ENCODE measurements around the gene NLRP6.
"Not testable (repeated sequence)": the region's sequence is repeated elsewhere in the genome, so short reads cannot be mapped to it uniquely, and the experiment has no call there.

NLRP6 gene

DNA sequence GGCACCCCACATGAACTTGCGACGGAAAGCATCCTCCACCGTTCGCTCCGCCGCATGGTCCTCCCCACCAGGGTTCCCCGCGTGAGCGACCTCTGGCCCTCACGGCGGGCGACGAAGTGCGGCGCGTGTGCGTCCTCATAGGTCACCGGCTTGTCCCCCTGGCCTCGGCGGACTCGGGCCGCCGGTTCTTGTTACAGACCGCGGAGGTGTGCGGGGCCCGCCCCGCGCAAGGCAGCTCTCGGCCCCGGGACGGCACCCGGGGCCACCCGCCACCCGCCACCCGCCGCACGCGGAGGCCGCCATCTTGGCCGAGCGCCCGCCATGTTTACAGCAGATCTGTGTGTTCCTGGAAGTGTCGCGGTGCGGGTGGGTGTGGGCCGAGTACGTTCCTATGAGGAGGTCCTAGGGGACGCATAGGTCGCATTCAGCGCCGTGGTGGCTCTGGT is 25.9 kb downstream of the NLRP6 start:
- in situ Hi-C loops (cut with MboI; ENCODE audit: low pct_unique_long_range_greater_than_20kb, low sequenced_read_pairs) = no loop called here
- DNase-seq = no peak

DNA sequence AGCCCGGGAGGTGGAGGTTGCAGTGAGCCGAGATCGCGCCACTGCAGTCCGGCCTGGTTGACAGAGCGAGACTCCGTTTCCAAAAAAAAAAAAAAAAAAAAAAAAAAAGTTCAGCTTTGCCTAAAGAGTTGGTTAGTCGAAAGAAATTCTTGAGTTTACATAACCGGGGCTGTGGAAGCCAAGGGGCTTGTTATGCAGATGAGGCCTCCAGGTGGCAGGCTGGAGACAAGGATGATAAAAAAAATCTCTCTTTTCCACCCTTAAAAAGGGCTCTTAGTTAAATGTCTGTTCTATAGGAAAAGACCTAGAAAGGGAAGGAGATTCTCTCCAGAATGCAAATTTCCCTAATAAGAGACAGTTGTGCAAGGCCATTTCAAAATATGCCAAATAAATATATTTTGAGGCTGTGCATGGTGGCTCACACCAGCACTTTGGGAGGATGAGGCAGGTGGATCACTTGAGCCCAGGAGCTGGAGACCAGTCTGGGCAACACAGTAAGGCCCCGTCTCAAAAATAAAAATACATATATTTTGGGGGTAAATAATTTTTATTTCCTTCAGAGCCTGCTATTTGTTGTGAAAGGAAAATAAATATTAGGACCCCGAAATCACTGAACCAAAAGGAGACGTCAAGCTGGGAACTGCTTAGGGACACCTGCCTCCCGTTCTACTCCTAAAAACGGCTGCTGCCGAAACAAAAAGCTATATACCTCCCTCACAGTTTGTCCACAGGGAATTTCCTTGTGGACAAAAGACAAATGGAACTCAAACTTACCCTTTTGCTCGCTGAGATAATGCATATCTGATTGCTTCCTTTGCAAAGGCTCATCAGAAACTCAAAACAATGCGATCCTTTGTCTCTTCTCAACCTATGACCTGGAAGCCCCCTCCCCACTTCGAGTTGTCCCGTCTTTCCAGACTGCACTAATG is 27.0 kb downstream of the NLRP6 start:
- in situ Hi-C loops (cut with MboI; ENCODE audit: low pct_unique_long_range_greater_than_20kb, low sequenced_read_pairs) = no loop called here
- peak; percentile 81 for DNase-seq

DNA sequence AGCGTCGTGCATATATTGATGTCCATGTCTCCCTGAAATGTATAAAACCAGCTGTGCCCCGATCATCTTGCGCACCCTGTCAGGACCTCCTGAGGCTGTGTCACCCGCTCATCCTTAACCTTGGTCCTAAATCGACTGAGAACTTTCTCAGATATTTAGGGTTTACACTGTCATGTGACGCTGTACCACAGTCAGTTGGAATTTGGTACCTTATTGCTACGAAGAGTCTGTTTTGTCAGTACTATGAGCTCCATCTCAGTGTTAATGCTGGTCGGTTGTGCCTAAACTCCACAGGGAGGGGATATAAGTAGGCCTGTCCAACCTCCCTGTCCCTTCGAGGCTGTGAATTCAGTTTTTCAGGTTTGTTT is 27.6 kb downstream of the NLRP6 start:
- in situ Hi-C loops (cut with MboI; ENCODE audit: low pct_unique_long_range_greater_than_20kb, low sequenced_read_pairs) = no loop called here
- no peak for DNase-seq

DNA sequence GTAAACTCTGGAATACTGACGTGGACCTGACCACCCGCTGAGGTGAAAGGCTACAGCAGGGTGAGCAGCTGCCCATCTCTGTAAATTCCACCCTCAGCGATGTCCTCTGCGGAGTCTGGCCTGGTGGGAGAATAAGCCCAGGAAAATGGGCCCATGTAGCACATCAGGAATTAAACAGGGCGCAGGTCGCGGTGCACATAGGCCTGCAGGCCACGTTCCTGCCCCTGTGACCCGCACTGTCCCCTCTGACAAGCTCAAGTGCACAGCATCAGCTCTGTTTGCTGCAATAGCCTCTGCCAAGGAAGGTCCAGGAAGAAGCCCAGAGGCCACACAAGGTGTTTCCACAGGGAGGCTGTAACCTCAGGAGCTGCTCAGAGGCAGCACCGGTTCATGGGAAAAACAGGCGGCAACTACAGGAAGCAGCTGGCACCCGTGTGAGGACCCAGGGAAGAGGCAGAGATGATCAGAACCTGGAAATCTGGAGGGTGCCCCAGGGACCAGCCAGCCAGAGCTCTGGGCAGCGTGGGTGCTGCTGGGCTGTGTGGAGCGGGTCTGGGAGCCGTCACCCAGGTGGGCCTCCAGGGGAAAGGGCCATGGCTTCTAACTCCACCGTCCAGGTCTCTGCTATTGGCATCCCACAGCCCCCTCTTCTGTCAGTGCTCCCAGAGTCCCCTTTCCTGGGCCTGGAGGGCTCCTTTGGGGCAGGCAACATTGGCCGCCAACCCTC is 28.6 kb downstream of the NLRP6 start:
- in situ Hi-C loops (cut with MboI; ENCODE audit: low pct_unique_long_range_greater_than_20kb, low sequenced_read_pairs) = no loop called here
- DNase-seq = no peak

DNA sequence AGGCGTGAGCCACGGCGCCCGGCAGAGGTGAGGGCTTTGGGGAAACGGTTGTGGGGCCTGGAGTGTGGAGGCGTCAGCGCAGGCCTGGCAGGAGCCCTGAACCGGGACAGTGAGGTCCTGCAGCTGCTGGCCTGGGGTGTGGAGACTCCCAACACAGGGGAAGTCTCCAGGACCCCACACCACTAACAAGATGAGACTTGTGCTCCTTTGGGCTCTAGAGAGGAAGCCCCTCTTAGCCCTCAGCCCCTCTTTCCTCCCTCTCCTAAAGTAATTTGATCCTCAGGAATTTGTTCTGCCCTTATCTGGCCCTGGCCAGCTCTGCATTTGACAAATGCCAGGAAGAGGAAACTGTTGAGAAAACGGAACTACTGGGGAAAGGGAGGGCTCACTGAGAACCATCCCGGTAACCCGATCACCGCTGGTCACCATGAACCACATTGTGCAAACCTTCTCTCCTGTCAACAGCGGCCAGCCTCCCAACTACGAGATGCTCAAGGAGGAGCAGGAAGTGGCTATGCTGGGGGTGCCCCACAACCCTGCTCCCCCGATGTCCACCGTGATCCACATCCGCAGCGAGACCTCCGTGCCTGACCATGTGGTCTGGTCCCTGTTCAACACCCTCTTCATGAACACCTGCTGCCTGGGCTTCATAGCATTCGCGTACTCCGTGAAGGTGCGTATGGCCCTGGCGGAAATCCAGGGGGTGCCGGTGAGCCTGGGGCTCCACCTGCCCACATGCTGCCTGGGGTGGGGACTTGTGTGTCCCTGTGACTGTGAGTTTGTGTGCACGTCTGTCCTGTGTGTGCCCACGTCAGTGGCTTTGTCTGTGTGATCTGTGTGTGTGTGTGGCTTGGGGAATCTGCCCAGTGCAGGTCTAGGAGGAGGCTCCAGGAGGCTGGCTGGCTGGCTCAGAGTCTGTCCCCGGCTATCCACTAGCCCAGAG is 29.8 kb downstream of the NLRP6 start, which contains the start of gene IFITM2:
IFITM2 (plus strand) TSS at position 51 of the 943 bp plus-strand sequence; CDS start at position 428, 377 bp downstream.
- DNase-seq = peak; percentile 97
- in situ Hi-C loops (cut with MboI; ENCODE audit: low pct_unique_long_range_greater_than_20kb, low sequenced_read_pairs) = not testable (repeated sequence)

DNA sequence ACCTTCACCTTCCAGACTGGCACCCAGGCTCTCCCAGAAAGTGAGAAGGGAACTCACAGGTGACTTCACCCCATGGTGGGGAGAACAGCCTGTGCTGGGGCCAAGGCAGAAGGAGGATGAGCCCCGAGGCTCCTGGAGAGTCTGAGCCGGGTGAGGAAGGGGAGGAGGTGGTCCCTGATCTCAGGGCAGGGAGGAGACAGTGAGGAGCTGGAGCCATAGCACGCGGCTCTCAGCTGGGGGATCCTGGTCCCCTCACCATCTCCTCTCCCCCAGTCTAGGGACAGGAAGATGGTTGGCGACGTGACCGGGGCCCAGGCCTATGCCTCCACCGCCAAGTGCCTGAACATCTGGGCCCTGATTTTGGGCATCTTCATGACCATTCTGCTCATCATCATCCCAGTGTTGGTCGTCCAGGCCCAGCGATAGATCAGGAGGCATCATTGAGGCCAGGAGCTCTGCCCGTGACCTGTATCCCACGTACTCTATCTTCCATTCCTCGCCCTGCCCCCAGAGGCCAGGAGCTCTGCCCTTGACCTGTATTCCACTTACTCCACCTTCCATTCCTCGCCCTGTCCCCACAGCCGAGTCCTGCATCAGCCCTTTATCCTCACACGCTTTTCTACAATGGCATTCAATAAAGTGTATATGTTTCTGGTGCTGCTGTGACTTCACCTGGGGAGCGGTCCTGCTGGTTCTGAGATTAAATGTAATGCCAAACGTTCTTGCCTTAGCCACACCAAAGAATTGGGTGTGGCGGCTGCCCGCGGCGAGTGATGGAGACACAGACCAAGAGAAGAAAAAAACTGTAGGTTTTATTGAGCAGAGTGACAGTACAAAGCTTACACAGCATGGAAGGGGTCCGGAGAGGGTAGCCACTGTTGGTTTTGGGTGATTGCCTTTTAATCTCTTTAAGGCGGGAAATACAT is 30.8 kb downstream of the NLRP6 start:
- DNase-seq; in situ Hi-C loops (cut with MboI; ENCODE audit: low pct_unique_long_range_greater_than_20kb, low sequenced_read_pairs): not testable (repeated sequence)

DNA sequence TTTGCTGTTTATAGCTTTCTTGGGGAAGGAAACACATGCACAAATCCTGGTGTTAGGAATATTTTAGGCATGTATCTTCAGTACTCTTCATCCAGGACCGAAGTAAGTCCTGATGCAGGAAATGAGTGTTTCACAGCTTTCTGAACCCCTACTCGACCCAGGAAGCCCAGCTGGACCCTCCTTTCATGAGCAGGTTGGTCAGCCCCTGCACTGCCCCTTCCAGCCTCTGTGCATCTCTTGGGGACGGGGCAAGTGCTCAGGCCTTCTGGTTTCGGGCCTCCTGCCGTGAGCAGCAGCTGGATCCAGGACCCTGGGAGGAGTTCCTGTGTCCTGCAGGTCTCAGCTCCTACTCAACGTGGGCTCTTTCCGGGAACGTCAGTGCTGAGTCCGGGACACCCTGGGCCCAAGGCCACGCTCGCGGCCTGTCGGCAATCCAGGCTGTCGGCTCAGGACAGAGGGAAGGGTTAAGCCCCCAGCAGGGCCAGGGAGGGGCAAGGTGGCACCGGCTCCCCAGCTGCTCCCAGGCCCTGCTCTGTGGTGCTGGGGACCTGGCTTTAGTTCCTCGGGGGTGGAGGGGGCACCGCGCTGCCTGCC is 31.9 kb downstream of the NLRP6 start:
- DNase-seq; in situ Hi-C loops (cut with MboI; ENCODE audit: low pct_unique_long_range_greater_than_20kb, low sequenced_read_pairs): not testable (repeated sequence)

DNA sequence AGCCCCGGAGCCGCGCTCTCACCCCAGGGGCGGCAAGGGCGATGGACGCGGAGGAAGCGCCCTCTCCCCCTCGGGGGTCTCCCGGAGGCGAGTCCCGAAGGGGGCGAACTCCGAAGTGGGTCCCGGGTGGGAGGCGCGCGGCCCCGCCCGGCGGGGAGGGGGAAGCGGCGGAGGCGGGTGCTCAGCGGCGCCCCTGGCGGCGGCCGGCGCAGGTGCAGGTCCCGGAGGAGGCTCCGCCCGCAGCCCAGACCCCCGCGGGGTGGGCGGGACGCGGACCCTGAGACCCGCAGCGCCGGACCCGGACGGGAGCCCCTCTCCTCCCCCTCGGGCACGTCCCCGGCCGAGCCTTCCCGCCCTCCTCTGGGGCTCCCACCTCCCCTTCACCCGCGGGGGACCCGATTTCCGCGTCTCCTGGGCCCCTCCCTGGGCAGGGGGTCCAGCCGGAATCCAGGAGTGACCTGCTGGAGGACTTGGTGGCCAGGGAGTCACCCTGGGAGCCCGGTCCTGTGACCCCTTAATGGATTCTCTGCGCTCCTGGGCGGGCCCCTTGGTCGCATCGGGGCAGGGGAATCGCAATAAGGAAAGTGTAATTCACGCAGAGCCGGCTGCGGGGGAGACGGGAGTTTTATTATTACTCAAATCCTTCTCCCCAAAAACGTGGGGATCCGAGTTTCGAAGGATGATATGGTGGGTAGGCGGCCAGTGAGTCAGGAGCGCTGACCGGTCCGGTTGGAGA is 33.0 kb downstream of the NLRP6 start:
- in situ Hi-C loops (cut with MboI; ENCODE audit: low pct_unique_long_range_greater_than_20kb, low sequenced_read_pairs); DNase-seq: not testable (repeated sequence)

DNA sequence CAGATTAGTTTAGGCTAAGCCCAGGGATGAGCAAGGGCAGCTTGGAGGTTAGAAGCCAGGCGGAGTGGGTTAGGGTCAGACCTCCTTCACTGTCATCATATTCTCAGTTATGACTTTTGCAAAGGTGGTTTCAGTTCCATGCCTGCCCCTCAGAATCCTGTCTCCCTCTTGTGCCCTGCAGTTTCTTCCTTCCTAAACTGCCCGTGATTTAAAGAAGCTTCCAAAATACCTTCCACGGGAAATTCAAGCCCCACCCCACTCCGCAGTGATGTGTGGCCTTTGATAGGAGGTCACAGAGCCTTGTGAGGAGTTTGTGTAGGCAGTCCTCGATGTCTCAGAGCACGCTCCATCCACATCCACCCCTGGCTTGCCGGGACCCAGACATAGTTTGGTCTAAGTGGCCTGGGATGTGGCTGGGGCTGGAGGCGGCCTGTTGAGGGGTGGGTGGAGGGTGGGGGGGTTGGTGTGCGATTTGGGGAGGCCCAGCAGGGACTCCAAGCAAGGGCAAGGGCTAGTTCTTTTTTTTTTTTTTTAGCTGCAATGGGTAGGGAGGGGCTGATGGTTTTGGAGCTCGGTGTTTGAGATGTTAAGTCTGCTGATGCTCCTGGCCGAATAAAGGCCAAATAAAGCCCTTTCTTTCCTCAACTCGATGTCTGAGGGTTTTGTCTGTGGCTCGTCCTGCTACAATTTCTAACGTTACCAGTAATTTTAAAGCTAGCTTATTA is 34.0 kb downstream of the NLRP6 start:
- in situ Hi-C loops (cut with MboI; ENCODE audit: low pct_unique_long_range_greater_than_20kb, low sequenced_read_pairs) = no loop called here

DNA sequence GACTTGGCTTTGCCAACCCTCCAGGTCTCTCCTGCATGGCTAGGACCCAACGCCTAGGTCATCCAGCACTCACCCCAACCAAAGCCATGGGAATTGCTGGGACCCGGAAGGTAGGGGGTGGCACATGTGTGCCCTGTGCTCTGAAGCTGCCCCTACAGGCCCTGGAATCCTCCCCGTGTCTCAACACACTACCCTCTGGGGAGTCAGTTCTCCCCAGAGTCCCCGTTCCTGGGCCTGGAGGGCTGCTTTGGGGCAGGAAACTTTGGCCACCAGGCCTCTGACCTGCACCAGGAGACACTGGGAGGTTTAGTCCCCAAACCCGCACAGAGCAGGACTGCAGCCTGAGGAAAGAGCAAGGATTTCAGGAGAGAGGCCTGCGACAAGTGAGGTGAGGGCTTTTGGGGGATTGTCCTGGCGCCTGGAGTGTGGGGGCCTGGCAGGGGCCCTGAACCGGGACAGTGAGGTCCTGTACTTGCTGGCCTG is 35.1 kb downstream of the NLRP6 start:
- in situ Hi-C loops (cut with MboI; ENCODE audit: low pct_unique_long_range_greater_than_20kb, low sequenced_read_pairs) = no loop called here
- no peak for DNase-seq

More for the DNA sequence above, 34.0 kb downstream of the NLRP6 start:
- DNase-seq = no peak

DNA sequence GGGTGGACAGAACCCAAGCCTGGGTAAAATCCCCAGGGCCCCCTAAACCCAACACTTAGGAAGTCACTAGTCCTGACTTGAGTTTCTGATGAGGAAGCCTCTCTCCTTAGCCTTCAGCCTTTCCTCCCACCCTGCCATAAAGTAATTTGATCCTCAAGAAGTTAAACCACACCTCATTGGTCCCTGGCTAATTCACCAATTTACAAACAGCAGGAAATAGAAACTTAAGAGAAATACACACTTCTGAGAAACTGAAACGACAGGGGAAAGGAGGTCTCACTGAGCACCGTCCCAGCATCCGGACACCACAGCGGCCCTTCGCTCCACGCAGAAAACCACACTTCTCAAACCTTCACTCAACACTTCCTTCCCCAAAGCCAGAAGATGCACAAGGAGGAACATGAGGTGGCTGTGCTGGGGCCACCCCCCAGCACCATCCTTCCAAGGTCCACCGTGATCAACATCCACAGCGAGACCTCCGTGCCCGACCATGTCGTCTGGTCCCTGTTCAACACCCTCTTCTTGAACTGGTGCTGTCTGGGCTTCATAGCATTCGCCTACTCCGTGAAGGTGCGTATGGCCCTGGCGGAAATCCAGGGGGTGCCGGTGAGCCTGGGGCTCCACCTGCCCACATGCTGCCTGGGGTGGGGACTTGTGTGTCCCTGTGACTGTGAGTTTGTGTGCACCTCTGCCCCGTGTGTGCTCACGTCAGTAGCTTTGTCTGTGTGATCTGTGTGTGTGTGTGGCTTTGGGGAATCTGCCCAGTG is 35.8 kb downstream of the NLRP6 start, which contains the start of gene IFITM1:
IFITM1 (plus strand) TSS at position 254 of the 767 bp plus-strand sequence; CDS start at position 385, 131 bp downstream.
- in situ Hi-C loops (cut with MboI; ENCODE audit: low pct_unique_long_range_greater_than_20kb, low sequenced_read_pairs) = no loop called here
- peak; percentile 99 for DNase-seq

DNA sequence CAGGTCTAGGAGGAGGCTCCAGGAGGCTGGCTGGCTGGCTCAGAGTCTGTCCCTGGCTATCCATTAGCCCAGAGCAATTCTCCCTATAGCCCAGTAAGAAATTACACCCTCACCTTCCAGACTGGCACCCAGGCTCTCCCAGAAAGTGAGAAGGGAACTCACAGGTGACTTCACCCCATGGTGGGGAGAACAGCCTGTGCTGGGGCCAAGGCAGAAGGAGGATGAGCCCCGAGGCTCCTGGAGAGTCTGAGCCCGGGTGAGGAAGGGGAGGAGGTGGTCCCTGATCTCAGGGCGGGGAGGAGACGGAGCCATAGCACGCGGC is 36.3 kb downstream of the NLRP6 start:
- DNase-seq; in situ Hi-C loops (cut with MboI; ENCODE audit: low pct_unique_long_range_greater_than_20kb, low sequenced_read_pairs): not testable (repeated sequence)

DNA sequence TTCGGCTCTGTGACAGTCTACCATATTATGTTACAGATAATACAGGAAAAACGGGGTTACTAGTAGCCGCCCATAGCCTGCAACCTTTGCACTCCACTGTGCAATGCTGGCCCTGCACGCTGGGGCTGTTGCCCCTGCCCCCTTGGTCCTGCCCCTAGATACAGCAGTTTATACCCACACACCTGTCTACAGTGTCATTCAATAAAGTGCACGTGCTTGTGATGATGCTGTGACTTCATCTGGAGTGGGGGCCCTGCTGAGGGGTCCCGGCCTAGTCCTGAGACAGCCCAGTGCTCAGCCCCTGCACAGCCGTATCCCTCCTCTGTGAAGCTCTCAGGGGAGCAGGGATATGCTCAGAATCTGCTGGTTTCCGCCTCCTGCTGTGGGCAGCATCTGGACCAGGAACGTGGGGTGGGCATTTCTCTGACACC is 36.9 kb downstream of the NLRP6 start:
- DNase-seq = no peak
- in situ Hi-C loops (cut with MboI; ENCODE audit: low pct_unique_long_range_greater_than_20kb, low sequenced_read_pairs) = no loop called here

DNA sequence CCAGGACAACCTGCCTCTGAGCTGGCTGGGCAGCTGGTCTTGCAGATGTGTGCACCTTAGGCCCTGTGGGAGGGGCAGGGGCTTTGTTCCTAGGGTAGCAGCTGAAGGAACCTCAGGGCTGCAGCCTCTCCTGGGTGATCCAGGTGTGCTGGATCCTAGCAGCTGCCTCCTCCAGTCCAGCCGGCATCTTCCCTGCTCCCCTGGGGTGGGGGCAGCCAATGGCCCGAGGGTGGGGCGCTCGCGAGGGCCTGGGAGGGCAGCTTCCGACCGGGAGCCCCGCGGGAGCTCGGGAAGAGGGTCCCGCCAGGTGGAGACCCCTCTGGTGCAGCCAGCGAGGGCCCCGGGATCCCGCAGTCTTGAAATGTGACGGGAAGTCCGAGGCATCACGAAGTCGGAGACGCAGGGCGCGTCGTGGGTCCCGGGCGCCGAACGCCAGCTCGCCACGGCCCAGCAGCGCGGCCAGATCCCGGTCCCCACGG is 37.3 kb downstream of the NLRP6 start:
- DNase-seq = no peak
- in situ Hi-C loops (cut with MboI; ENCODE audit: low pct_unique_long_range_greater_than_20kb, low sequenced_read_pairs) = no loop called here

DNA sequence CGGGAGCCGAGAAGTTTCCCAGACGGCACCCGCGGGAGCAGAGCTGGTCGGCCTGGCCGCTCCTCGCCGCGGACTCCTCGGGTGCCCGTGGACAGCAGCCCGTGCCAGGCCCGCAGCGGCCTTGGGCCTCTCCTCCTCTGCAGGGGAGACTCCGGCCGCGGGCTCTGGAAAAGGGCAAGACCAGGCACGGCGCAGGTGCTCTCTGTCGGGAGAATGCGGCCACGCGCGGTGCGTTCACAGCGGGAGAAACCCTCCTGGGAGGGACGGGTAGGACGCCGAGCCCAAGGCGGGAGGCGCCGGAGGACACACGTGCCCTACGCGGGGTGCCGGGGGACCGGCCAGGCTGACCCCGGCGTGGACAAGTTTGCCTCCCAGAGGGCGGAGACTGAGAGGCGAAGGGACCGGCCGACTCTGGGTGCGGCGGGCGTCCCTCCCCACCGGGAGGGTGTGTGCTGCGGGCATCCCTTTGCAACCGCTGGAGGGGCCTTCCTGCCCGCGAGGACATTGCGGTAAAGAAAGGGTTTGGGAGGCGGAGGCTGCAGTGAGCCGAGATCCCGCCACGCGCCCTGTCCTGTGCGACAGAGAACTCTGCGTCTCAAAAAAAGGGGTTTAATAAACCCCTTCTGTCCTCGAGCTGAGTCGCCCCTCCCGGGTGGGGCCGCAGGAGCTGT is 38.0 kb downstream of the NLRP6 start:
- no peak for DNase-seq
- in situ Hi-C loops (cut with MboI; ENCODE audit: low pct_unique_long_range_greater_than_20kb, low sequenced_read_pairs) = no loop called here

Data from KBM-7 (cell line).